GM13977 (cell line): ENCODE data around the gene MAG.

Experiments
- DNase-seq: peaks from one replicate; pipeline ENCODE4 v3.0.0; 2012; ENCODE audit warnings: low spot score
- in situ Hi-C: fragments of 300-500 bp; cut with MboI; formaldehyde crosslinking; loops from one replicate; pipeline ENCODE4 v1.12.0; 2022; ENCODE audit warnings: low sequenced_read_pairs, low pct_unique_long_range_greater_than_20kb, mixed read lengths, inconsistent platforms; ENCODE audit not compliant: unreplicated experiment
- TF ChIP-seq, protein P1 (sequence below): IDR thresholded peaks from 2 replicates; pipeline ENCODE4 v1.5.1; 2012; ENCODE audit warnings: mild to moderate bottlenecking, control low read depth; ENCODE audit not compliant: insufficient read depth; ENCODE audit errors: extremely low read depth, missing control alignments

Gene MAG

GRCh38 chr19:35301961-35302360, 10.0 kb downstream of the MAG start:
- in situ Hi-C loops: no loop called here
- TF ChIP-seq, protein P1, sequence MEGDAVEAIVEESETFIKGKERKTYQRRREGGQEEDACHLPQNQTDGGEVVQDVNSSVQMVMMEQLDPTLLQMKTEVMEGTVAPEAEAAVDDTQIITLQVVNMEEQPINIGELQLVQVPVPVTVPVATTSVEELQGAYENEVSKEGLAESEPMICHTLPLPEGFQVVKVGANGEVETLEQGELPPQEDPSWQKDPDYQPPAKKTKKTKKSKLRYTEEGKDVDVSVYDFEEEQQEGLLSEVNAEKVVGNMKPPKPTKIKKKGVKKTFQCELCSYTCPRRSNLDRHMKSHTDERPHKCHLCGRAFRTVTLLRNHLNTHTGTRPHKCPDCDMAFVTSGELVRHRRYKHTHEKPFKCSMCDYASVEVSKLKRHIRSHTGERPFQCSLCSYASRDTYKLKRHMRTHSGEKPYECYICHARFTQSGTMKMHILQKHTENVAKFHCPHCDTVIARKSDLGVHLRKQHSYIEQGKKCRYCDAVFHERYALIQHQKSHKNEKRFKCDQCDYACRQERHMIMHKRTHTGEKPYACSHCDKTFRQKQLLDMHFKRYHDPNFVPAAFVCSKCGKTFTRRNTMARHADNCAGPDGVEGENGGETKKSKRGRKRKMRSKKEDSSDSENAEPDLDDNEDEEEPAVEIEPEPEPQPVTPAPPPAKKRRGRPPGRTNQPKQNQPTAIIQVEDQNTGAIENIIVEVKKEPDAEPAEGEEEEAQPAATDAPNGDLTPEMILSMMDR: no peak
- DNase-seq: no peak

DNA sequence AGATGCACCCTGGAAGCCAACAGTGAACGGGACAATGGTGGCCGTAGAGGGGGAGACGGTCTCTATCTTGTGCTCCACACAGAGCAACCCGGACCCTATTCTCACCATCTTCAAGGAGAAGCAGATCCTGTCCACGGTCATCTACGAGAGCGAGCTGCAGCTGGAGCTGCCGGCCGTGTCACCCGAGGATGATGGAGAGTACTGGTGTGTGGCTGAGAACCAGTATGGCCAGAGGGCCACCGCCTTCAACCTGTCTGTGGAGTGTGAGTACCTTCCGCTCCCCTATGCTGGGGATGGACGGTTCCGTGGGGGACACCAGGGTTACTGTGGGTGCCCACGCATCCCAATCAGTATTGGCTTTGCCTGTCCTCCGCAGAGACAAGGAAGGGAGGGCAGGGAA, 10.5 kb downstream of the MAG start:
- no peak for DNase-seq
- in situ Hi-C loops: no loop called here
- TF ChIP-seq, protein P1: no peak

GRCh38 chr19:35303357-35303915, 11.5 kb downstream of the MAG start:
- in situ Hi-C loops: no loop called here
- TF ChIP-seq, protein P1: no peak
- DNase-seq: no peak

GRCh38 chr19:35304036-35304435, 12.1 kb downstream of the MAG start:
- no peak for DNase-seq
- in situ Hi-C loops: no loop called here
- TF ChIP-seq, protein P1: no peak

DNA sequence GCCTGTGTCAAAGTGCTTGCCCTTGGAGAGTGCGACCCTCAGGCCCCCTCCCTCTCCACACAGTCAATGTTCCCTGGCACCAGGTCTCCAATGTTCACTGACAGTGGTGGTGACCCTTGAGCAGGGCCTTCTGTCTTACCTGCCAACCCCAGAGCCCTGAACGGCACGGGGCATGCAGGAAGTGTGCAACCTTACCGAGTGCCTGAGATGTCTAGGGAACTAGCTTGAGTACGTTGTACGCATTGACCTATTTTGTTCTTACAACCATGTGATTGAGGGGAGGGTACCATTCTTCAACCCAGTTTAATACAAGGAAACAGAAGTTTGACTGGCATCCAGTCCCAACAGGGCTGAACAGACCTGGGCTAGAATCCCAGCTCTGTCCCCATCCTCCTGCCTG, 13.2 kb downstream of the MAG start:
- TF ChIP-seq, protein P1: no peak
- no peak for DNase-seq
- in situ Hi-C loops: no loop called here

- peak; percentile 64 for DNase-seq
- in situ Hi-C loops: no loop called here
These were observed 14.7 kb downstream of the MAG start for GRCh38 chr19:35306473-35307246.

More at GRCh38 chr19:35306473-35307246, 14.7 kb downstream of the MAG start:
- TF ChIP-seq, protein P1: peak; percentile 49
